H1 (cell line): ENCODE measurements around the gene TIMM21. TPM values are rescaled to one million over a fixed set of nuclear protein-coding genes. Genes with fewer than 3 reads are reported as not detected.

ENCODE experiments used
- CTCF ChIA-PET: fragments of 300-600 bp; sonication (Branson Sonifier 250); formaldehyde crosslinking; loops from one replicate; lab custom pipeline; 2021; ENCODE audit not compliant: partially characterized antibody; lab: Charles Lee
- POLR2A ChIA-PET: fragments of 300-600 bp; sonication (Branson Sonifier 250); formaldehyde crosslinking; loops from one replicate; lab custom pipeline; 2021; ENCODE audit warnings: inconsistent platforms; ENCODE audit not compliant: partially characterized antibody; lab: Charles Lee
- DNase-seq, 2 experiments: peaks; one replicate each; pipeline versions ENCODE4 v3.0.0 to v3.0.0-alpha.2; 2010 to 2022; ENCODE audit warnings: low spot score in 2 of 2, low read depth in 1 of 2, mixed read lengths in 1 of 2
- FAIRE-seq: peaks from 2 replicates; lab custom pipeline; 2011; peaks lifted over from hg19 to GRCh38; lab: Jason Lieb, UNC
- H2AFZ ChIP-seq: 2 replicates; pipeline ENCODE4 v1.8.1; 2012; ENCODE audit warnings: low read length, inconsistent platforms
- H2AK5ac ChIP-seq: 2 replicates; pipeline ENCODE4 v1.6.1; 2013; ENCODE audit warnings: low read depth, low read length
- H2BK120ac ChIP-seq: replicated peaks from 2 replicates; pipeline ENCODE3; 2013; ENCODE audit warnings: low read depth, low read length, inconsistent platforms
- H2BK12ac ChIP-seq: 2 replicates; pipeline ENCODE4 v1.6.1; 2013; ENCODE audit warnings: low read depth, low read length
- H2BK15ac ChIP-seq: 2 replicates; pipeline ENCODE4 v1.6.1; 2013; ENCODE audit warnings: low read length
- H2BK20ac ChIP-seq: 2 replicates; pipeline ENCODE4 v1.6.1; 2013; ENCODE audit warnings: low read length
- H2BK5ac ChIP-seq: 2 replicates; pipeline ENCODE4 v1.6.1; 2013; ENCODE audit warnings: low read depth, low read length
- H3K14ac ChIP-seq: 2 replicates; pipeline ENCODE4 v1.6.1; 2013; ENCODE audit warnings: inconsistent platforms; ENCODE audit not compliant: insufficient read length
- H3K18ac ChIP-seq: 2 replicates; pipeline ENCODE4 v1.6.1; 2013; ENCODE audit warnings: low read length; ENCODE audit errors: extremely low read depth
- H3K23ac ChIP-seq: 2 replicates; pipeline ENCODE4 v1.6.1; 2013; ENCODE audit warnings: inconsistent platforms; ENCODE audit not compliant: insufficient read length
- H3K23me2 ChIP-seq: 2 replicates; pipeline ENCODE4 v1.6.1; 2013; ENCODE audit warnings: low read depth, low read length
- H3K27ac ChIP-seq: 2 replicates; pipeline ENCODE4 v1.6.1; 2011; ENCODE audit warnings: low read depth, low read length, inconsistent platforms
- H3K27me3 ChIP-seq, 4 experiments: replicated peaks in 1 of 4; 1 replicate in 1 of 4; 2 replicates in 3 of 4; pipeline versions ENCODE4 v1.6.1 to v1.8.1; 2011 to 2013; ENCODE audit warnings: low read length in 3 of 4, mild to moderate bottlenecking in 3 of 4, inconsistent platforms in 2 of 4, mixed read lengths in 2 of 4, moderate library complexity in 1 of 4; ENCODE audit not compliant: control insufficient read depth in 3 of 4, insufficient read depth in 3 of 4; ENCODE audit errors: extremely low read depth in 1 of 4
- H3K36me3 ChIP-seq, 4 experiments: 2 replicates each; pipeline versions ENCODE4 v1.6.1 to v1.8.1; 2011 to 2013; ENCODE audit warnings: mild to moderate bottlenecking in 4 of 4, low read length in 3 of 4, moderate library complexity in 2 of 4, control low read depth in 1 of 4, inconsistent platforms in 1 of 4; ENCODE audit not compliant: insufficient read depth in 4 of 4, control insufficient read depth in 2 of 4
- H3K4ac ChIP-seq: replicated peaks from 2 replicates; pipeline ENCODE3; 2013; ENCODE audit warnings: low read length, low read depth, mixed read lengths, inconsistent platforms; ENCODE audit not compliant: insufficient read length
- H3K4me1 ChIP-seq, 4 experiments: replicated peaks in 1 of 4; 1 replicate in 1 of 4; 2 replicates in 3 of 4; pipeline versions ENCODE4 v1.6.1 to v1.8.1; 2011 to 2013; ENCODE audit warnings: low read length in 3 of 4, inconsistent platforms in 2 of 4, mixed read lengths in 1 of 4; ENCODE audit not compliant: insufficient read depth in 4 of 4, control insufficient read depth in 3 of 4
- H3K4me2 ChIP-seq, 2 experiments: 2 replicates each; pipeline versions ENCODE4 v1.6.1 to v1.8.1; 2011 to 2013; ENCODE audit warnings: low read depth in 2 of 2, low read length in 2 of 2, control low read depth in 1 of 2, inconsistent platforms in 1 of 2, mild to moderate bottlenecking in 1 of 2; ENCODE audit not compliant: insufficient read depth in 1 of 2
- H3K4me3 ChIP-seq, 4 experiments: fragments of 200-600, 300-600 bp in 1 of 4; sonication (generic), shearing (Covaris generic), sonication (Bioruptor Twin) in 1 of 4; 2 replicates each; pipeline versions ENCODE4 v1.5.1 to v1.8.1; 2011 to 2016; ENCODE audit warnings: low read length in 4 of 4, low read depth in 3 of 4, control low read depth in 2 of 4, inconsistent platforms in 2 of 4, mild to moderate bottlenecking in 2 of 4, mixed read lengths in 1 of 4, moderate library complexity in 1 of 4; ENCODE audit not compliant: insufficient read depth in 2 of 4; ENCODE audit errors: extremely low read depth in 1 of 4
- H3K56ac ChIP-seq: replicated peaks from 2 replicates; pipeline ENCODE3; 2013; ENCODE audit warnings: low read depth, mild to moderate bottlenecking, mixed read lengths, low read length, inconsistent platforms; ENCODE audit not compliant: insufficient read length
- H3K79me1 ChIP-seq: 2 replicates; pipeline ENCODE4 v1.6.1; 2013; ENCODE audit warnings: low read depth, low read length, control low read depth
- H3K79me2 ChIP-seq, 2 experiments: 2 replicates each; pipeline versions ENCODE4 v1.6.1 to v1.8.1; 2012 to 2013; ENCODE audit warnings: low read length in 2 of 2, mild to moderate bottlenecking in 2 of 2, inconsistent platforms in 1 of 2; ENCODE audit not compliant: insufficient read depth in 2 of 2, control insufficient read depth in 1 of 2
- H3K9ac ChIP-seq, 4 experiments: replicated peaks in 1 of 4; 1 replicate in 1 of 4; 2 replicates in 3 of 4; pipeline versions ENCODE4 v1.6.1 to v1.8.1; 2011 to 2013; ENCODE audit warnings: low read depth in 3 of 4, low read length in 3 of 4, control low read depth in 2 of 4, mild to moderate bottlenecking in 2 of 4, moderate library complexity in 2 of 4, inconsistent platforms in 1 of 4; ENCODE audit errors: extremely low read depth in 1 of 4
- H3K9me3 ChIP-seq, 2 experiments: 2 replicates each; pipeline versions ENCODE4 v1.6.1 to v1.8.1; 2012 to 2013; ENCODE audit warnings: mild to moderate bottlenecking in 2 of 2, moderate library complexity in 2 of 2, control low read depth in 1 of 2, inconsistent platforms in 1 of 2, low read depth in 1 of 2, low read length in 1 of 2, mixed read lengths in 1 of 2; ENCODE audit not compliant: insufficient read depth in 2 of 2
- H4K20me1 ChIP-seq, 2 experiments: replicated peaks in 1 of 2; 2 replicates each; pipeline versions ENCODE3 to v1.8.1; 2011 to 2013; ENCODE audit warnings: inconsistent platforms in 2 of 2, low read length in 2 of 2, mild to moderate bottlenecking in 1 of 2; ENCODE audit not compliant: insufficient read depth in 2 of 2, control insufficient read depth in 1 of 2
- H4K5ac ChIP-seq: 2 replicates; pipeline ENCODE4 v1.6.1; 2013; ENCODE audit warnings: low read length, low read depth, mixed read lengths, inconsistent platforms; ENCODE audit not compliant: insufficient read length
- H4K8ac ChIP-seq: 2 replicates; pipeline ENCODE4 v1.8.0; 2013; ENCODE audit warnings: mild to moderate bottlenecking, moderate library complexity, low read length, inconsistent platforms; ENCODE audit not compliant: insufficient read depth; ENCODE audit errors: extremely low read depth
- H4K91ac ChIP-seq: replicated peaks from 2 replicates; pipeline ENCODE3; 2013; ENCODE audit warnings: low read length, mixed read lengths, inconsistent platforms; ENCODE audit not compliant: insufficient read length
- CEBPB ChIP-seq: IDR thresholded peaks from 2 replicates; pipeline ENCODE4 v1.6.1; 2012; ENCODE audit warnings: low read depth, low read length
- SIX5 ChIP-seq: IDR thresholded peaks from 2 replicates; pipeline ENCODE4 v1.6.1; 2011; ENCODE audit warnings: mild to moderate bottlenecking, low read depth, low read length
- WGBS, 2 experiments: shearing (Covaris generic) in 1 of 2; methylation state at CpG; one replicate each; pipeline versions ENCODE4 v1.1.6 to v1.1.7; 2013 to 2015; ENCODE audit warnings: low lambda C conversion rate in 2 of 2, mixed read lengths in 2 of 2, inconsistent platforms in 1 of 2, low coverage in 1 of 2, missing lambda C conversion rate in 1 of 2; ENCODE audit not compliant: insufficient replicate concordance in 2 of 2, insufficient coverage in 1 of 2, insufficient read length in 1 of 2; ENCODE audit errors: extremely low coverage in 1 of 2, missing lambda C conversion rate in 1 of 2; 5-methylcytosine and 5-hydroxymethylcytosine counted together
- polyA plus RNA-seq, 7 experiments: library from polyadenylated mRNA; depleted of rRNA in 3 of 7; stranded (reverse) in 5 of 7; unstranded in 2 of 7; fragments of >200 nt in 5 of 7; fragments of 200-250 nt in 2 of 7; gene quantifications; 1 replicate in 5 of 7; 2 replicates in 1 of 7; 4 replicates in 1 of 7; pipeline versions ENCODE4 v1.2.1 to v1.2.3, GENCODE V29; 2011 to 2013; ENCODE audit warnings: missing spikeins in 2 of 7, mixed read lengths in 2 of 7
- total RNA-seq: library from RNA; stranded (reverse); fragmentation: NEBNext Ultra II Directional; extraction: Animal tissue kit (Norgen Biotek cat#: 25700); gene quantifications from 2 replicates; pipeline ENCODE4 v1.2.1, GENCODE V29; 2021
- TF ChIP-seq, protein P1 (sequence below): IDR thresholded peaks from 2 replicates; pipeline ENCODE4 v1.6.1; 2011; ENCODE audit warnings: low read depth, mild to moderate bottlenecking, low read length; ENCODE audit not compliant: insufficient read depth

TIMM21 gene
- total and polyA plus RNA-seq, 2 of the 8 experiments (the other 6 are each of a cell fraction or from before 2014, with no cell fraction given), result 27.9 to 43.8 TPM

DNA sequence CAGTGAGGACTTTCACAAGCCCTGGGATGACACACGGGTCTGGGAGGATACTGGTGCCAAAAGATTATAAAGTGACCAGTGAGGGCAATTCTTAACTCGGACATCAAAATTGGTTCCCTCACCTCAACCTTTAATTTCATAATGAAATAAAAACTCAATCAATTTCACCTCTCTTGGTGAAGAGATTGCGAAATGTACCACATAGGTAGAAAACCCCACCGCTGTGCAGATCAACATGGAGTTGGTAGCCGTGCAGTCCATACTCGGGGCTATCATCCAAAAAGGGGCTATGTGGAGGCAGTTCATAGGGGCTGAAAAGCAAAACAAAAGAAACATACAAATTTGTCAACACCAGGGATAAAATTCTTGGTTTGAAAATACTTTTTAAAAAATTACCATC lies 25.1 kb upstream of the TIMM21 start:
- Histone ChIP-seq H2AFZ (no peak overlapping the region), H3K14ac (no peak overlapping the region), H2AK5ac (no peak overlapping the region), H3K23me2 (no peaks in the 10 kb centered on the region), H2BK20ac (no peak overlapping the region), H3K56ac (no peak overlapping the region), H2BK5ac (no peak overlapping the region), H2BK15ac (no peak overlapping the region), H4K20me1 (no peaks in the 10 kb centered on the region), H3K9me3 (no peaks in the 10 kb centered on the region), H3K27ac (no peak overlapping the region), H3K4me3 (no peak overlapping the region), H3K79me1 (no peaks in the 10 kb centered on the region), H3K27me3 (peaks cover 0 to 1% (median 0%) of the 10 kb centered on the region in 4 experiments; a peak in 1 of 7 replicates), H3K36me3 (no peaks in the 10 kb centered on the region), H3K9ac (no peak overlapping the region), H3K23ac (no peak overlapping the region), H3K4me2 (no peak overlapping the region), H2BK12ac (no peak overlapping the region), H3K4me1 (peaks cover 0 to 12% (median 3%) of the 10 kb centered on the region in 4 experiments; a peak in 3 of 7 replicates), H4K91ac (no peak overlapping the region), H3K18ac (no peak overlapping the region), H4K8ac (no peak overlapping the region), H2BK120ac (no peak overlapping the region), H3K4ac (no peak overlapping the region)
- no peak for FAIRE-seq
- ChIA-PET CTCF (interaction anchor here (0.6 kb wide), 1 partner anchor 1287 kb away, joined by 4 read pairs; no protein-coding TSS in a partner anchor), POLR2A (no interaction called here)
- no peak for DNase-seq
- WGBS, 2 experiments, result 98% methylated on average over 6 of the region's 6 CpGs; no CpG with 5 or more reads in 1 of the 2 experiments
- TF ChIP-seq CEBPB (peak; percentile 36; the same call in 1 of the 2 replicates), SIX5 (no peak)
- TF ChIP-seq, protein P1, sequence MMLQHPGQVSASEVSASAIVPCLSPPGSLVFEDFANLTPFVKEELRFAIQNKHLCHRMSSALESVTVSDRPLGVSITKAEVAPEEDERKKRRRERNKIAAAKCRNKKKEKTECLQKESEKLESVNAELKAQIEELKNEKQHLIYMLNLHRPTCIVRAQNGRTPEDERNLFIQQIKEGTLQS, result no peak
- TF ChIP-seq, all 59 proteins: peak for 1
- H4K5ac ChIP-seq, result no peak overlapping the region
- H3K79me2 ChIP-seq, result no peaks in the 10 kb centered on the region; a peak in 1 of 4 replicates
